Caco-2 (cell line): ENCODE measurements around the gene KIF18A. TPM values are rescaled to one million over a fixed set of nuclear protein-coding genes. Genes with fewer than 3 reads are reported as not detected.

Experiments used
- BruUV-seq: library from RNA; stranded (reverse); fragments of 400-500 nt; replicated peaks from 2 replicates; lab custom pipeline; 2021; lab: Mats Ljungman, UMichigan
- CTCF ChIA-PET: fragments of 300-600 bp; sonication (Branson Sonifier 250); formaldehyde crosslinking; loops from one replicate; lab custom pipeline; 2022; ENCODE audit warnings: antibody characterized with exemption; lab: Charles Lee
- POLR2A ChIA-PET: fragments of 300-600 bp; sonication (Branson Sonifier 250); formaldehyde crosslinking; loops from one replicate; lab custom pipeline; 2022; ENCODE audit warnings: antibody characterized with exemption; lab: Charles Lee
- DNase-seq, 2 experiments: peaks; one replicate each; pipeline versions ENCODE4 v3.0.0 to v3.0.0-alpha.2; 2020 to 2022
- H3K27me3 ChIP-seq: replicated peaks from 2 replicates; pipeline ENCODE4 v1.6.0; 2011; ENCODE audit warnings: low read length; ENCODE audit not compliant: control insufficient read depth, insufficient read depth
- H3K36me3 ChIP-seq: 2 replicates; pipeline ENCODE4 v1.5.1; 2011; ENCODE audit warnings: low read length; ENCODE audit not compliant: control insufficient read depth, insufficient read depth
- H3K4me1 ChIP-seq: fragments of 250-450 bp; sonication (Bioruptor Pico); 2 replicates; pipeline ENCODE4 v1.5.1; 2020; ENCODE audit warnings: mild to moderate bottlenecking
- H3K4me3 ChIP-seq: 2 replicates; pipeline ENCODE4 v1.5.1; 2011; ENCODE audit warnings: low read depth, mild to moderate bottlenecking, control low read depth, low read length
- H3K9me3 ChIP-seq: fragments of 250-450 bp; sonication (Bioruptor Pico); 2 replicates; pipeline ENCODE4 v1.5.1; 2020; ENCODE audit warnings: mild to moderate bottlenecking, moderate library complexity
- H3K27ac Mint-ChIP-seq: one replicate; pipeline ENCODE4 v1.8.0; 2022; ENCODE audit warnings: mixed read lengths; ENCODE audit not compliant: unreplicated experiment
- H3K27me3 Mint-ChIP-seq: one replicate; pipeline ENCODE4 v1.8.0; 2022; ENCODE audit warnings: mixed read lengths; ENCODE audit not compliant: insufficient read depth, unreplicated experiment
- H3K36me3 Mint-ChIP-seq: one replicate; pipeline ENCODE4 v1.8.0; 2022; ENCODE audit warnings: mild to moderate bottlenecking, mixed read lengths; ENCODE audit not compliant: insufficient read depth, unreplicated experiment
- H3K4me1 Mint-ChIP-seq: one replicate; pipeline ENCODE4 v1.8.0; 2022; ENCODE audit warnings: low read depth, mixed read lengths; ENCODE audit not compliant: unreplicated experiment
- H3K4me3 Mint-ChIP-seq: one replicate; pipeline ENCODE4 v1.8.0; 2022; ENCODE audit warnings: mild to moderate bottlenecking, moderate library complexity, mixed read lengths; ENCODE audit not compliant: unreplicated experiment
- H3K9me3 Mint-ChIP-seq: one replicate; pipeline ENCODE4 v1.8.0; 2022; ENCODE audit warnings: mixed read lengths; ENCODE audit not compliant: unreplicated experiment
- CTCF ChIP-seq, 2 experiments: fragments of 200-600 bp in 1 of 2; IDR thresholded peaks; 1 replicate in 1 of 2; 2 replicates in 1 of 2; pipeline versions ENCODE4 v1.5.1 to v1.8.0; 2011 to 2022; ENCODE audit warnings: antibody characterized with exemption in 1 of 2, control low read depth in 1 of 2, inconsistent platforms in 1 of 2, low read depth in 1 of 2, low read length in 1 of 2, mild to moderate bottlenecking in 1 of 2, moderate library complexity in 1 of 2; ENCODE audit not compliant: insufficient read depth in 1 of 2, severe bottlenecking in 1 of 2, unreplicated experiment in 1 of 2
- intact Hi-C: fragments of 100-400 bp; cut with micrococcal nuclease; formaldehyde crosslinking; loops from one replicate; pipeline ENCODE4 v1.10.0; 2022; ENCODE audit not compliant: unreplicated experiment
- total RNA-seq: library from RNA; stranded (reverse); gene quantifications from 2 replicates; pipeline ENCODE4 v1.2.3, GENCODE V29; 2022

KIF18A gene
- total RNA-seq, 1 experiment from 2014 or later = 22.3 TPM

GRCh38 chr11:27976262-27976661 is 131.7 kb downstream of the KIF18A start:
- no peak overlapping the region for H3K4me3 ChIP-seq
- no peaks in the 10 kb centered on the region for H3K27me3 ChIP-seq
- no peaks in the 10 kb centered on the region for H3K4me1 Mint-ChIP-seq
- H3K4me1 ChIP-seq = no peaks in the 10 kb centered on the region
- intact Hi-C loops = no loop called here
- no peaks in the 10 kb centered on the region for H3K36me3 ChIP-seq
- H3K27ac Mint-ChIP-seq = no peak overlapping the region
- DNase-seq = no peak
- POLR2A ChIA-PET = no interaction called here
- TF ChIP-seq CTCF (IDR thresholded peaks at IDR 0.05; ENCODE audit: insufficient read depth in 1 of 2, low read depth in 1 of 2, low read length in 1 of 2, severe bottlenecking in 1 of 2, unreplicated experiment in 1 of 2) = no peak
- BruUV-seq = no TSS peak
- no peaks in the 10 kb centered on the region for H3K9me3 ChIP-seq
- H3K4me3 Mint-ChIP-seq = no peak overlapping the region
- CTCF ChIA-PET = no interaction called here
- H3K9me3 Mint-ChIP-seq = peaks cover 9% of the 10 kb centered on the region
- no peaks in the 10 kb centered on the region for H3K27me3 Mint-ChIP-seq
- H3K36me3 Mint-ChIP-seq = no peaks in the 10 kb centered on the region

DNA sequence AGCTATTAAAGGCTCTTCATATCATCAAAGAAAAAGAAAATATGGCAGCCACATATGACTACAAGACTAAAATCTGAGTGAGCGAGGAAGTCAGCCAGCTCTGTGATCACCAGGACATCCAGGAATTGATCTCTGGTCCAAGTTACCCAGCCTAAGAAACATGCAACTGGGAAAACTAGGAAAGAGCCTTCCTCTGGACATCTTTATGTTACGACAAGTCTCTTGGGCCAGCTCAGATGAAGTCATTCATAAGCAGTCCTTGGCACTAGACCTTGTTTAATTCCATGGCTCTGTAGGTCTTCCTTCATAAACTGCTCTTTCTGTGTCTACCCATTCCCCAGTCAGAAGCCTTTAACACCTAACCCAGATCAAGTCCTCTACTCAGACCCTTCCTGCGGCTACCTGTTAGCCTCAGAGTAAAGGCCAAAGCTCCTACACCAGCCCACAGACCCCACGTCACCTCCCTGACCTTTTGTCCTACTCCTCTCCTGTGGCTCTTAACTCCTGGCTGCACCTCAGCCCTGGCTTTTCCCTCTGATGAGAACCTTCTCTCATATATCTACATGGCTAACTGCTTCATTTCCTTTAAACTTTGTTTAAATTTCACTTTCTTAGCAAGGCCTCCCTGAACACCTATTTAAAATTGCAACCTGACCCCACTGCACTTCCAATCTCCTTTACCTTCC is 134.0 kb downstream of the KIF18A start:
- Mint-ChIP-seq H3K27me3 (no peaks in the 10 kb centered on the region), H3K4me1 (no peaks in the 10 kb centered on the region), H3K27ac (no peak overlapping the region), H3K9me3 (no peaks in the 10 kb centered on the region), H3K4me3 (no peak overlapping the region), H3K36me3 (no peaks in the 10 kb centered on the region)
- Histone ChIP-seq H3K4me1 (no peaks in the 10 kb centered on the region), H3K4me3 (no peak overlapping the region), H3K36me3 (no peaks in the 10 kb centered on the region), H3K9me3 (no peaks in the 10 kb centered on the region), H3K27me3 (no peaks in the 10 kb centered on the region)
- ChIA-PET POLR2A (no interaction called here), CTCF (no interaction called here)
- TF ChIP-seq CTCF (IDR thresholded peaks at IDR 0.05; ENCODE audit: insufficient read depth in 1 of 2, low read depth in 1 of 2, low read length in 1 of 2, severe bottlenecking in 1 of 2, unreplicated experiment in 1 of 2) = no peak
- intact Hi-C loops = no loop called here
- no TSS peak for BruUV-seq
- no peak for DNase-seq

- H3K9me3 ChIP-seq = no peaks in the 10 kb centered on the region
- no peaks in the 10 kb centered on the region for H3K27me3 ChIP-seq
- H3K9me3 Mint-ChIP-seq = no peaks in the 10 kb centered on the region
- BruUV-seq = no TSS peak
- no peaks in the 10 kb centered on the region for H3K27me3 Mint-ChIP-seq
- no peaks in the 10 kb centered on the region for H3K36me3 Mint-ChIP-seq
- intact Hi-C loops = no loop called here
- H3K4me1 ChIP-seq = no peaks in the 10 kb centered on the region
- H3K4me3 ChIP-seq = no peak overlapping the region
- CTCF ChIA-PET = no interaction called here
- H3K4me3 Mint-ChIP-seq = no peak overlapping the region
- no peaks in the 10 kb centered on the region for H3K4me1 Mint-ChIP-seq
- POLR2A ChIA-PET = no interaction called here
- H3K36me3 ChIP-seq = no peaks in the 10 kb centered on the region
- DNase-seq = no peak
- no peak for TF ChIP-seq CTCF (IDR thresholded peaks at IDR 0.05; ENCODE audit: insufficient read depth in 1 of 2, low read depth in 1 of 2, low read length in 1 of 2, severe bottlenecking in 1 of 2, unreplicated experiment in 1 of 2)
- no peak overlapping the region for H3K27ac Mint-ChIP-seq
Measured at GRCh38 chr11:27972522-27973170, 135.3 kb downstream of the KIF18A start.
